Measurements from ENCODE around the gene TMEM44.

DNA sequence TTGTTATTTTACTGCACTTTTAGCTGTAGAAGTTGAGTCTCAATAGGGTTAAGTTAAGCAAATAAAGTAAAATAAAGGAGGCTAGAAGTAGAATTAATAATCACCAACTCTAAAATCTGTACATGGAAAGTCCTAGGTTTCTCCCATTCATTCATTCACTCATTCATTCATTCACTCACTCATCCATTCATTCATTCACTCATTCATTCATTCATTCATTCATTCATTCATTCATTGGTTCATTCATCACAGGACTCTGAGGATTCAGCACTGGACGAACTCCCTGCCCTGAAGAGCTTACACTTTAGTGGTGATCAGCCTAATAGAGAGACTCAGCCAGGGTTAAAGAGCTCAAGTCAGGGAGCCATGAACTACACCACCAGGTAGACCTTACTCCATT lies 43.3 kb upstream of the TMEM44 start:
- TF ChIP-seq, protein P1, sequence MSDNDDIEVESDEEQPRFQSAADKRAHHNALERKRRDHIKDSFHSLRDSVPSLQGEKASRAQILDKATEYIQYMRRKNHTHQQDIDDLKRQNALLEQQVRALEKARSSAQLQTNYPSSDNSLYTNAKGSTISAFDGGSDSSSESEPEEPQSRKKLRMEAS (IDR thresholded peaks at IDR 0.05; ENCODE audit: insufficient read depth, insufficient read length) = no peak
- TF ChIP-seq, protein P2, sequence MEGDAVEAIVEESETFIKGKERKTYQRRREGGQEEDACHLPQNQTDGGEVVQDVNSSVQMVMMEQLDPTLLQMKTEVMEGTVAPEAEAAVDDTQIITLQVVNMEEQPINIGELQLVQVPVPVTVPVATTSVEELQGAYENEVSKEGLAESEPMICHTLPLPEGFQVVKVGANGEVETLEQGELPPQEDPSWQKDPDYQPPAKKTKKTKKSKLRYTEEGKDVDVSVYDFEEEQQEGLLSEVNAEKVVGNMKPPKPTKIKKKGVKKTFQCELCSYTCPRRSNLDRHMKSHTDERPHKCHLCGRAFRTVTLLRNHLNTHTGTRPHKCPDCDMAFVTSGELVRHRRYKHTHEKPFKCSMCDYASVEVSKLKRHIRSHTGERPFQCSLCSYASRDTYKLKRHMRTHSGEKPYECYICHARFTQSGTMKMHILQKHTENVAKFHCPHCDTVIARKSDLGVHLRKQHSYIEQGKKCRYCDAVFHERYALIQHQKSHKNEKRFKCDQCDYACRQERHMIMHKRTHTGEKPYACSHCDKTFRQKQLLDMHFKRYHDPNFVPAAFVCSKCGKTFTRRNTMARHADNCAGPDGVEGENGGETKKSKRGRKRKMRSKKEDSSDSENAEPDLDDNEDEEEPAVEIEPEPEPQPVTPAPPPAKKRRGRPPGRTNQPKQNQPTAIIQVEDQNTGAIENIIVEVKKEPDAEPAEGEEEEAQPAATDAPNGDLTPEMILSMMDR (IDR thresholded peaks at IDR 0.05; ENCODE audit: extremely low read depth in 1 of 2, insufficient read depth in 1 of 2, low read depth in 1 of 2, low read length in 2 of 2) = no peak
- TF ChIP-seq POLR2A (IDR thresholded peaks at IDR 0.05; ENCODE audit: low read depth, low read length) (no peak), EZH2 (IDR thresholded peaks at IDR 0.05; ENCODE audit: borderline replicate concordance, low read depth, low read length, severe bottlenecking) (no peak), GATA2 (IDR thresholded peaks at IDR 0.05; ENCODE audit: insufficient read depth, insufficient read length, low read depth, low read length) (no peak), POLR2AphosphoS5 (IDR thresholded peaks at IDR 0.05; ENCODE audit: insufficient read depth, low read depth, low read length) (no peak)
